MCF 10A (cell line): Measurements from ENCODE around the gene ST7. TPM values are rescaled to one million over a fixed set of nuclear protein-coding genes. Genes with fewer than 3 reads are reported as not detected.

Experiments used
- BruUV-seq: library from RNA; stranded (reverse); fragments of 400-500 nt; replicated peaks from 2 replicates; lab custom pipeline; 2021; lab: Mats Ljungman, UMichigan
- CTCF ChIA-PET: fragments of 300-600 bp; sonication (Branson Sonifier 250); formaldehyde crosslinking; extraction: SDS; loops from one replicate; lab custom pipeline; 2021; ENCODE audit warnings: antibody characterized with exemption, inconsistent platforms; lab: Yijun Ruan, JAX
- POLR2A ChIA-PET: fragments of 300-600, 350-650 bp; sonication (Branson Sonifier 250); formaldehyde crosslinking; extraction: SDS; loops from one replicate; lab custom pipeline; 2020; ENCODE audit warnings: antibody characterized with exemption, inconsistent platforms; lab: Yijun Ruan, JAX
- DNase-seq: peaks from one replicate; pipeline ENCODE4 v3.0.0-alpha.2; 2018; ENCODE audit not compliant: unreplicated experiment
- H3K27ac Mint-ChIP-seq: one replicate; pipeline ENCODE4 v1.8.0; 2022; ENCODE audit warnings: mild to moderate bottlenecking, low read depth, mixed read lengths; ENCODE audit not compliant: unreplicated experiment
- H3K27me3 Mint-ChIP-seq: one replicate; pipeline ENCODE4 v1.8.0; 2022; ENCODE audit warnings: mixed read lengths; ENCODE audit not compliant: insufficient read depth, unreplicated experiment
- H3K36me3 Mint-ChIP-seq: one replicate; pipeline ENCODE4 v1.8.0; 2022; ENCODE audit warnings: mild to moderate bottlenecking, moderate library complexity, mixed read lengths; ENCODE audit not compliant: insufficient read depth, unreplicated experiment
- H3K4me1 Mint-ChIP-seq: one replicate; pipeline ENCODE4 v1.8.0; 2022; ENCODE audit warnings: mixed read lengths; ENCODE audit not compliant: insufficient read depth, unreplicated experiment
- H3K4me3 Mint-ChIP-seq: one replicate; pipeline ENCODE4 v1.8.0; 2022; ENCODE audit warnings: mild to moderate bottlenecking, moderate library complexity, mixed read lengths; ENCODE audit not compliant: unreplicated experiment
- H3K9me3 Mint-ChIP-seq: one replicate; pipeline ENCODE4 v1.8.0; 2022; ENCODE audit warnings: mixed read lengths; ENCODE audit not compliant: unreplicated experiment
- CTCF ChIP-seq: fragments of 200-600 bp; IDR thresholded peaks from one replicate; pipeline ENCODE4 v1.8.0; 2022; ENCODE audit warnings: antibody characterized with exemption, mild to moderate bottlenecking; ENCODE audit not compliant: unreplicated experiment
- intact Hi-C: fragments of 100-400 bp; cut with micrococcal nuclease; formaldehyde crosslinking; loops from 2 replicates; pipeline ENCODE4 v1.14.1; 2022
- microRNA-seq: library from miRNA; unstranded; fragments of <30 nt; microRNA quantifications from one replicate; pipeline ENCODE4 v1.2.0, GENCODE V29; 2022
- total RNA-seq: library from RNA; stranded (reverse); gene quantifications from 2 replicates; pipeline ENCODE4 v1.2.3, GENCODE V29; 2022

Gene ST7
- total RNA-seq, 1 experiment from 2014 or later, result 18.5 TPM

DNA sequence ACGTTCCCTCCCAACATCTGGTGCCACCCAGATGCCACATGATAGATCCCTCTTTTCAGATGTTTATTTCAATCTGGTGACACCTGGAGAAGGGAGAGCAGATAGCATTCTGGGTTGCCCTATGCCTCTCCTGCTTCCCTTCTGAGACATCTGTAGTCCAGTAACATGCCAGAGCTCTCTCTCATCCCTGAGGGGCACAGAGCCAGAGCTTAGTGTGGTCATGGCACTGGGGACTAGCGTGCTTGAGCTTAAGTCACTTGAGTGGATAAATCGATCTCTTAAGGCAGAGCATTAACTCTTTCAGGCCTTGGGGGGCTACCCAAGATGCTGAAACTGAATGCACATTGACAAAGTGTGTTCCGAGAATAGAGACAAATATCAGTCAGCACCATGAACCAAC is 321.6 kb downstream of the ST7 start:
- H3K9me3 Mint-ChIP-seq, result no peaks in the 10 kb centered on the region
- no peak overlapping the region for H3K27ac Mint-ChIP-seq
- POLR2A ChIA-PET, result interaction anchor here (1.1 kb wide), 1 partner anchor 32 kb away, joined by 3 read pairs; no protein-coding TSS in a partner anchor
- no peak for DNase-seq
- H3K4me1 Mint-ChIP-seq, result peaks cover 13% of the 10 kb centered on the region
- CTCF ChIA-PET, result interaction anchor here (1.1 kb wide), 1 partner anchor 21 kb away, joined by 6 read pairs; no protein-coding TSS in a partner anchor
- H3K4me3 Mint-ChIP-seq, result no peak overlapping the region
- no peak for TF ChIP-seq CTCF
- H3K36me3 Mint-ChIP-seq, result peaks cover 5% of the 10 kb centered on the region
- no TSS peak for BruUV-seq
- no peaks in the 10 kb centered on the region for H3K27me3 Mint-ChIP-seq
- intact Hi-C loops, result no loop called here

DNA sequence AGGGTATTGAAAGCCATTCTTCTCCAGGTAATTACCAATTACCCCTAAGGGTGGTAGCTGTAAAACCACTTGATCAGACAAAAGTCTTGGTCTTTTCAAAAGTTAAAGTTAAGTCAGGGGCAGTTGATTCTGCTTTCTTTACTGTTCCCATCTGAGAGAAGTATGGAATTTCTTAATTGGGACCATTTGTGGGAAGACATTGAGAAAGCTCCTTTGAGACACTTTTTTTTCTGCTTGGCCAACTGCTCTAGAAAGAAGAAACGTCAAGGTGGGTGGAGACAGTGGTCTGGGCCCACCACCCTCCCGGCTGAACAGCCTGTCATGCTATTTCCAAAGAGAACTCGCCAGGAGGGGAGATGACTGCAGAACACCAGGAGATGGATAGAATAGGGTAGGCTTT is 324.3 kb downstream of the ST7 start:
- peaks cover 5% of the 10 kb centered on the region for H3K36me3 Mint-ChIP-seq
- TF ChIP-seq CTCF, result no peak
- ChIA-PET CTCF (no interaction called here), POLR2A (no interaction called here)
- no peak overlapping the region for H3K27ac Mint-ChIP-seq
- no peaks in the 10 kb centered on the region for H3K27me3 Mint-ChIP-seq
- no peak overlapping the region for H3K4me3 Mint-ChIP-seq
- BruUV-seq, result no TSS peak
- H3K9me3 Mint-ChIP-seq, result peaks cover 12% of the 10 kb centered on the region
- H3K4me1 Mint-ChIP-seq, result peaks cover 23% of the 10 kb centered on the region
- DNase-seq, result no peak
- intact Hi-C loops, result no loop called here

GRCh38 chr7:117278040-117278439 is 324.7 kb downstream of the ST7 start:
- Mint-ChIP-seq H3K27me3 (no peaks in the 10 kb centered on the region), H3K27ac (no peak overlapping the region), H3K4me3 (no peak overlapping the region), H3K36me3 (peaks cover 5% of the 10 kb centered on the region), H3K9me3 (peaks cover 12% of the 10 kb centered on the region), H3K4me1 (peaks cover 23% of the 10 kb centered on the region)
- no peak for DNase-seq
- ChIA-PET CTCF (interaction anchor here (0.6 to 1.2 kb wide), 2 partner anchors 57 to 1985 kb away, joined by 3 read pairs; no protein-coding TSS in a partner anchor), POLR2A (interaction anchor here (0.6 kb wide), 1 partner anchor 851 kb away, joined by 3 read pairs; no protein-coding TSS in a partner anchor)
- intact Hi-C loops, result no loop called here
- no TSS peak for BruUV-seq
- TF ChIP-seq CTCF, result no peak

GRCh38 chr7:117279203-117279602 is 325.9 kb downstream of the ST7 start:
- peaks cover 5% of the 10 kb centered on the region for H3K36me3 Mint-ChIP-seq
- ChIA-PET CTCF (interaction anchor here (0.7 to 1.2 kb wide), 2 partner anchors 56 to 291 kb away, joined by 3 read pairs; no protein-coding TSS in a partner anchor), POLR2A (no interaction called here)
- peaks cover 17% of the 10 kb centered on the region for H3K4me1 Mint-ChIP-seq
- H3K27me3 Mint-ChIP-seq, result no peaks in the 10 kb centered on the region
- no peak for TF ChIP-seq CTCF
- no peak overlapping the region for H3K27ac Mint-ChIP-seq
- H3K9me3 Mint-ChIP-seq, result peaks cover 12% of the 10 kb centered on the region
- no TSS peak for BruUV-seq
- no peak overlapping the region for H3K4me3 Mint-ChIP-seq
- no peak for DNase-seq
- intact Hi-C loops, result no loop called here

Small RNA genes lying within 50 kb of the gene (microRNA-seq; reads per million reads assigned to microRNA genes)
- gene MIR6132, result not detected

Other genes starting within 250 kb of the ST7 start
- 173 and 210 TPM in 2 replicates for gene CAPZA2, start 90.9 kb upstream of the ST7 start, total RNA-seq